HT1080 (cell line): ENCODE data around the gene FARS2. TPM values are rescaled to one million over a fixed set of nuclear protein-coding genes. Genes with fewer than 3 reads are reported as not detected.

Experiments
- DNase-seq: peaks from one replicate; pipeline ENCODE4 v3.0.0-alpha.2; 2015; ENCODE audit warnings: low read depth
- total RNA-seq: library from RNA; depleted of rRNA; stranded (reverse); fragments of >200 nt; shearing (Covaris generic); gene quantifications from 2 replicates; pipeline ENCODE4 v1.2.3, GENCODE V29; 2014

Gene FARS2
- total RNA-seq, 1 experiment from 2014 or later, result 19.2 TPM

GRCh38 chr6:5499644-5500306, 238.5 kb downstream of the FARS2 start:
- DNase-seq, result peak; percentile 77

DNA sequence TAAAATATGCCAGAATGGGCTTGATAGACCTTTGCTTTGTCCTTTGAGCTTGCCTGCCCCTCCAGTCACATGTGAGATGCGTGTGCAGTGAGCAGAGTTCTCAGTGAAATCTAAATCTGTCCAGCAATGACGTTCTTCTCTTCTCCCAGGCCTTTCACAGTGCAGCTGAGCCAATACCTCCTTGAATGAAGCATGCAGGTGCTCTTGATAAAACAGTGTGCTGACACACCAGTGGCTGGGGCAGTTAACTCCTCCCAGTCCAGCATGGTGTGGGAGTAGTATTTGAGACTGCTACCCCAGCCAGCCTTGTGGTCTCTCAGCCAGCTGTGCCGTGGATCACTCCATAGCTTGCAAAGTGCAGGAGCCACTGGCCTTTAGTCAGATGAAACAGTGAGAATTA, 240.5 kb downstream of the FARS2 start:
- DNase-seq, result no peak

- DNase-seq, result no peak
These were observed 242.8 kb downstream of the FARS2 start for GRCh38 chr6:5504078-5504477.

DNA sequence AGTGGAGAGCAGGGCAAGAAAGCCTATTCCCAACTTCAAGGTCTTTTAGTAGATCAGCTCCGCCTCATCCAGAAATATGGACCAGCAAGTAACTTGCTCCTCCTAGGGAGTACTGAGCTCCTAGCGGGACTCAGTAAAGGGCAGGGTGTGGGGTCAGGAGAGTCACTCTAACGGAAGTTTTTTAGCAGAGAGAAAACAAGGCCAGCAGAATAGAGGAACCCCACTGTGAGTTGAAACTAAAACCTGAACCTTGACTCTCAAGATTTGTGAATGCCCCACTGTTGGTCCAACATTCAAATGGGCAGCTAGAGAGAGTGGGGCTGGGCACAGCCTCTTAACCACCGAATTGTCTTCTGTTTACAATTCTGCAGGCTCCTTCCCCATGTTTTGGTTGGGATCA, 244.8 kb downstream of the FARS2 start:
- no peak for DNase-seq

DNA sequence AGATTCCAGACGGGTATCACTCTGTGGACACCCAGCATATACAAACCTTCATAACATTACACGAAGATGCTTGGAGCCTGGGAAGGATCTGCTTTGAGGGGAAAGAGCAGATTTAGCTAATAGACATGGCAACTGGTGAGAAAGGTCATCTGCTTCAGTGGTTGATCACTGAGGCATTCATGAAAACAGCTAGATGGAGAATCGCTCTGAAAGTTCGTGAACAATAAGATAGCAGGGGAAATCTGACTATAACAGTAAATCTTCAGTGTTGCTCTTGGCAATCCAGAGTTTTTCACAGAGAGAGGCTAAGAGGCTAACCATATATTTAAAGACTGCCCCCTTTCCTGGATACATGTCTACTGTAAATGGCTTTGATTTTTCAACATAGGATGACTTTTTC, 245.3 kb downstream of the FARS2 start:
- DNase-seq, result no peak

GRCh38 chr6:5507131-5507681, 245.9 kb downstream of the FARS2 start:
- DNase-seq, result no peak

- no peak for DNase-seq
These were observed 247.8 kb downstream of the FARS2 start for GRCh38 chr6:5509106-5509505.

GRCh38 chr6:5510331-5511133, 249.2 kb downstream of the FARS2 start:
- DNase-seq, result no peak

DNA sequence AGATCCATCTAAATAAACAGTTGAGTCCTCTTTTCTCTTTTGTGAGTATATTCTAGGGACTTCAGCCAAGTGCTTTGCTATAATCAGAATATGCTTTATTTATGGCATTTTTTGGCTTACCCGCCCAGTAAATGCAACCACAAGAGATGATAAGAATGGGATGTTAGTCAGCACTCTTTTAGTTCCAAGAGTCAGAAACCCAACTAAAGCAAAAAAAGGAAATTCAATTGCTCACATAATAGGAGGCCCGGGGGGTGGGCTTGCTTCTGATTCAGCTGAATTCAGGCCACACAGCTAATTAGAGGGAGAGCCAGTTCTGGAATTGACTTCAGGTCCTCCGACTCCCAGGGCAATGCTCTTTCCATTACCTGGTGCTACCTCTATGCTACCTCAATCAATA, 250.6 kb downstream of the FARS2 start:
- peak; percentile 72 for DNase-seq

GRCh38 chr6:5512422-5512821, 251.1 kb downstream of the FARS2 start:
- no peak for DNase-seq

- DNase-seq, result no peak
These were observed 252.1 kb downstream of the FARS2 start for GRCh38 chr6:5513408-5513807.

DNA sequence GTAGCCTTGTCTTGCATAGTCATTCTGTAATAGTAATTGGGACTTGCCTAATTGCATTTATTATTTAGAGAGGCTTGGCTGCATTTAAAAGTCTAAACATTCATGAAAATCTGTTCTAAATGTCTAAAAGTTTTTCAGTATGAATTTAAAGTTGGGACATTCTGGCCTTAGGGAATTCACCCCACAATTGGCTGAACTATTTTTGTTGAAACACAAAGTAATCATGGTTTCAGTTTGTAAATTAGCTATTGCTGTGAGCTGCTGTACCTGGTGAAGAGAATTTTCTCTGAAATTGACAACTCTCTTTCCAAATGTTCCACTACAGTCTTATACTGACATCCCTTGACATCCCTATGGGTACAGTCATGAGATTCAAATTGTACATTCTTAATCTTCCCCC, 253.0 kb downstream of the FARS2 start:
- no peak for DNase-seq

DNA sequence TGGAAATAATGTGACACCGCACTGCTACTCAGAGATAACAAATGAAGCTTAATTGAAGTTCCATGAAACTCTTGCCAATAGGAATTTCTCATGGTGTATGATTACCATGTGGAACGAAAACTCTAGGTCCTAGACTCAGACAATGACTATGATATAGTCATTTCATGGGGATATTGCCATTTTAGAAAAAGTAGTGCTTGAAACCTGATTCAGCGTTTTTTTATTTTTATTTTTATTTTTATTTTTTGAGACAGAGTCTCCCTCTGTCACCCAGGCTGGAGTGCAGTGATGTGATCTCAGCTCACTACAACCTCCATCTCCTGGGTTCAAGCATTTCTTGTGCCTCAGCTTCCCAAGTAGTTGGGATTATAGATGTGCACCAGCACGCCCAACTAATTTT, 253.9 kb downstream of the FARS2 start:
- DNase-seq, result no peak

- DNase-seq, result no peak
These were observed 254.7 kb downstream of the FARS2 start for GRCh38 chr6:5516036-5516435.

GRCh38 chr6:5517796-5518195, 256.5 kb downstream of the FARS2 start:
- no peak for DNase-seq

GRCh38 chr6:5518936-5519491, 257.7 kb downstream of the FARS2 start:
- no peak for DNase-seq

DNA sequence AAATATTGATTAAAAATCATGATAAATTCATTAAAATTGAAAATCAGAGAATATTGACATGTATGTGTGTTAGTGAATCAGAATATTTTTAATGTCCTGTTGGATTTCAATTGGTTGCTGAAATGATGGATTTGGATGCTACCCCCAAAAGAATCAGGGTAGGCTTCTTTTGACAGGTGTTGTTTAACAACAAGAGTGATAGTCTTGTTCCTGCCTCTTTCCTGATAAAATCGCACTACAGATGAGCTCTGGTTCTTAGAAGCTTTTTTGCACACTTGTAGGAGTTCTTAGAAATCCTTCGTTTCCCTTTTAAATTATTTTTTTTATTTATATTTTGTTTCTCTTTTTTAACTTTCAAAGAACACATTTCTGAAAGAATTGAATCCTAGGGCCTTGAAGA, 259.5 kb downstream of the FARS2 start:
- no peak for DNase-seq

- no peak for DNase-seq
These were observed 260.0 kb downstream of the FARS2 start for GRCh38 chr6:5521322-5521721.

DNA sequence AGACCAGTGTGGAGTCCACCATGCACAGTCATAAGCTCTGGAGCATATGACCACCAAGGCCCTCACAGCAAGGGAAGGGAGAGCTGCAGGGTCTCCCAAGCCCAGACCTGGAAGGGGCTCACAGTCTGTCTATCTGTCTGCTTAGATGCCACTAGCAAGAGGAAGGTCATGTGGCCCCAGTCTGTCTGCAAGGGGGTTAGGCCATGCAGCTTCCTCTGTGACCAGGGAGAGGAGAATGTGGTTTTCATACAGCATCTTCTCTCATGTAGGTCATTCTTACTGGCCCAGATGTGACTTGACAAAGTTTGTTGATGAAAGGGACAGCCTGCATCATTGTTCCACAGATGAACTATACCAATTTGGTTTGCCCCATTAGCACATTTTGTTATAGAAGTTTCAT, 260.8 kb downstream of the FARS2 start:
- DNase-seq, result no peak

DNA sequence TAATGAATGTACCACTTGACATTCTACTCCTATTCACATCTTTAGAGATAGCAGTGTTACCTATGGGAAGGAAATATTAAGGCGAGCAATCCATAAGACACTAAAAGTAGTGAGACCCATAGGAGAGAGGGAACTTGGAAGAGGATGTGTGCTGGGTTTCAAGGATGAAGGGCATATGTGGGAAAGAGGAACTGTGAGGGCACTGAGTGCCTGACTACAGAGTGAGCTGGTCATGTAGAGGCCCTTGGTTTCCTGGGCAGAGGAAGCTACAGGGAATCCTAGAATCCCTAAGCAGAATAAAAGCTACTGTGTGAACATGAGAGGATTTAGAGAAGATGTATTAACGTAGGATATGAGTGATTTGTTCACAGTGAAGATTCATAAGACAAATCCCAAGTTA, 262.8 kb downstream of the FARS2 start:
- no peak for DNase-seq

DNA sequence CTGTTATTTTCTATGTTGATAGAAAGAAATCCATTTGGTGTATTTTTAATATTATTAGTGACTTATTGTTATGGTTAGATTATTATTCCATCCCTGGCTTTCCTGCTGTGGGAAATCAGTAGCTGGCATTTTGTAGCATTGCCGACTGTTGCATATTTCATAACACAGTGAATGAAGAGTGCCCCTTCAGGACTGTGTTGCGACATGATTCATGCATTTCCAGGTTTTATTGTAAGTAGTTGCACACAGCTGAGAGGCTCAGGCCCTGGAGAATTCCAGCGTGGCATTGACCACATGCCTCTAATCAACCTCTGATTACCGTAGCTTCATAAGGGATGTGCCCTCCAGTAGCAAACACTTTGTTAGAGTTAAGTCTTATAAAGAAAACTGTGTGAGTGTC, 263.9 kb downstream of the FARS2 start:
- DNase-seq, result peak; percentile 18

- peak; percentile 38 for DNase-seq
These were observed 267.7 kb downstream of the FARS2 start for GRCh38 chr6:5529015-5529414.
